Measurements from ENCODE around the gene SLC15A4.
A peak's percentile ranks its signal among the peaks of the same experiment; 100 is the strongest.

The SLC15A4 gene

DNA sequence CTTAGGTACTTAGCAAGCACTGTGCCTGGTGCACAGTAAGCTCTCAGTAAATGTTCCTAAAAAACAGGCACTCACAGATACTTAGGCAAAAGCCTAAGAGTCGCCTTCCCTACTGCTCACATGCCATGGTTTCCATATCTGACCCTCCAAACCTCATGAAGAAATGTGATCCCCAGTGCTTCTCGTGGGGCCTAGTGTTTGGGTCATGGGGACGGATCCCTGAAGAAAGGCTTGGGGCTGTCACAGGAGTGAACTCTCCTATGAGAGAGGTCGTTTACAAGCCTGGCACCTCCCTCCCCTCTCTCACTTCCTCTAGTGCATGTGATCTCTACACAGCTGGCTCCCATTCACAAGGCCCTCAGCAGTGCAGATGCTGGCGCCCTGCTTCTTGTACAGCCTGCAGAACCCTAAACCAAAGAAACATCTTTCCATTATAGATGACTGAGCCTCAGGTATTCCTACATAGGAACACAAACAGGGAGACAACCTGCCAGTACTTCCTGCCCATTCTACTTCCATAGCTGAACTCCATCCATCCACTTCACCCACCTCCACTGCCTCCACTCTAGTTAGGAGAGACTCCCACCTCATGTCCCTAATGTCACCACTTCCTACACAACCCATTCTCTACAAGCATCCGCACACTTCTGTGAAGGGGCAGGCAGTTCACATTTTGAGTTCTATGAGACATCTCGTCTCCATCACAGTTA lies 2.9 kb downstream of the SLC15A4 start:
- peaks cover 17% of the 10 kb centered on the region for H3K4me1 ChIP-seq (ENCODE audit: control insufficient read depth, insufficient read depth, low read length, poor library complexity, severe bottlenecking)
- H3K27ac ChIP-seq (ENCODE audit: low read depth, low read length, severe bottlenecking) = no peak overlapping the region
- H3K9me3 ChIP-seq (ENCODE audit: control insufficient read depth, low read length) = no peaks in the 10 kb centered on the region
- H3K36me3 ChIP-seq (ENCODE audit: control insufficient read depth, insufficient read depth, low read length) = peaks cover 13% of the 10 kb centered on the region
- no peak overlapping the region for H3K4me3 ChIP-seq (ENCODE audit: extremely low read depth, insufficient read depth, low read length, poor library complexity, severe bottlenecking)
- 74 to 87% methylated on average over 3 to 6 of the region's 7 CpGs for WGBS, 2 experiments (ENCODE audit: insufficient coverage in 2 of 2)

GRCh38 chr12:128820253-128820652 lies 3.5 kb downstream of the SLC15A4 start:
- peaks cover 17% of the 10 kb centered on the region for H3K4me1 ChIP-seq (ENCODE audit: control insufficient read depth, insufficient read depth, low read length, poor library complexity, severe bottlenecking)
- no peak overlapping the region for H3K4me3 ChIP-seq (ENCODE audit: extremely low read depth, insufficient read depth, low read length, poor library complexity, severe bottlenecking)
- peaks cover 15% of the 10 kb centered on the region for H3K36me3 ChIP-seq (ENCODE audit: control insufficient read depth, insufficient read depth, low read length)
- no peaks in the 10 kb centered on the region for H3K9me3 ChIP-seq (ENCODE audit: control insufficient read depth, low read length)
- H3K27ac ChIP-seq (ENCODE audit: low read depth, low read length, severe bottlenecking) = no peak overlapping the region
- 84 to 94% methylated on average over 6 of the region's 6 CpGs for WGBS, 2 experiments (ENCODE audit: insufficient coverage in 2 of 2)

DNA sequence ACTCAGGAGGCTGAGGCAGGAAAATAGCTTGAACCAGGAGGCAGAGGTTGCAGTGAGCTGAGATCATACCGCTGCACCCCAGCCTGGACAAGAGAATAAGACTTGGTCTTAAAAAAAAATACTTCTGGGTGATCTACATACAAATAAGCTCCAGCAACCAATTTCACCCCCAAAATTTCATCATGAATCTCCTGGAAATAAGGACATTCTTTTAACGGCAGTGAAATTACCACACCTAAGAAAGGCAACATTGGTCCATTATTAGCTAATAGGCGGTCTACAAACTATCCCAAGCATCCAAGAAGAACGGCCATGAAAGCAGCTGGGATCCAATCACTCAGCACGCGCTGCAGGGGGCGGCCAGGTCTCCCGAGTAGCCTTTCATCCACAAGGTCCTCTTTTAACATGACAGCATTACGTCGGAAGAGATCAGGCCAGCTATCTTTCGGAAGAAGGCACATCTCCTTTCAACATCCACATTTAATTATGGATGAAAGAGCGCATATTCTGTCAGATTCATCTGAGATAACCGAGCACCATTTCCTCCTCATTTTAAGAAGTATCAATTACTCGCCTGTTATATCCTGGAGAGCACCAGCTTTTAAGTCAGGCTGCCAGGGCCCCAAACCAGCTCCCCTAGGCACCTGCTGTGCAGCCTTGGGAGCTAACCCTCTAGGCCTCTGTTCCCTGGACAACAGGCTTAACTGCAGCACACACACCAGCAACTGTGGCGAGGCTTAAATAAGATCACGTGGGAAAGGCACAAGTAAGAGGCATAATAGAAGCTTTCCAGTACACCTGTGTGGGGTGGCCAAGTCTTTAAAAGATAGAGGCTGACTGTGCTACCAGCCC lies 4.2 kb downstream of the SLC15A4 start:
- H3K4me1 ChIP-seq (ENCODE audit: control insufficient read depth, insufficient read depth, low read length, poor library complexity, severe bottlenecking) = peaks cover 14% of the 10 kb centered on the region
- no peaks in the 10 kb centered on the region for H3K9me3 ChIP-seq (ENCODE audit: control insufficient read depth, low read length)
- no peak overlapping the region for H3K4me3 ChIP-seq (ENCODE audit: extremely low read depth, insufficient read depth, low read length, poor library complexity, severe bottlenecking)
- no peak overlapping the region for H3K27ac ChIP-seq (ENCODE audit: low read depth, low read length, severe bottlenecking)
- 77 to 80% methylated on average over 15 to 16 of the region's 16 CpGs for WGBS, 2 experiments (ENCODE audit: insufficient coverage in 2 of 2)
- H3K36me3 ChIP-seq (ENCODE audit: control insufficient read depth, insufficient read depth, low read length) = peaks cover 22% of the 10 kb centered on the region

DNA sequence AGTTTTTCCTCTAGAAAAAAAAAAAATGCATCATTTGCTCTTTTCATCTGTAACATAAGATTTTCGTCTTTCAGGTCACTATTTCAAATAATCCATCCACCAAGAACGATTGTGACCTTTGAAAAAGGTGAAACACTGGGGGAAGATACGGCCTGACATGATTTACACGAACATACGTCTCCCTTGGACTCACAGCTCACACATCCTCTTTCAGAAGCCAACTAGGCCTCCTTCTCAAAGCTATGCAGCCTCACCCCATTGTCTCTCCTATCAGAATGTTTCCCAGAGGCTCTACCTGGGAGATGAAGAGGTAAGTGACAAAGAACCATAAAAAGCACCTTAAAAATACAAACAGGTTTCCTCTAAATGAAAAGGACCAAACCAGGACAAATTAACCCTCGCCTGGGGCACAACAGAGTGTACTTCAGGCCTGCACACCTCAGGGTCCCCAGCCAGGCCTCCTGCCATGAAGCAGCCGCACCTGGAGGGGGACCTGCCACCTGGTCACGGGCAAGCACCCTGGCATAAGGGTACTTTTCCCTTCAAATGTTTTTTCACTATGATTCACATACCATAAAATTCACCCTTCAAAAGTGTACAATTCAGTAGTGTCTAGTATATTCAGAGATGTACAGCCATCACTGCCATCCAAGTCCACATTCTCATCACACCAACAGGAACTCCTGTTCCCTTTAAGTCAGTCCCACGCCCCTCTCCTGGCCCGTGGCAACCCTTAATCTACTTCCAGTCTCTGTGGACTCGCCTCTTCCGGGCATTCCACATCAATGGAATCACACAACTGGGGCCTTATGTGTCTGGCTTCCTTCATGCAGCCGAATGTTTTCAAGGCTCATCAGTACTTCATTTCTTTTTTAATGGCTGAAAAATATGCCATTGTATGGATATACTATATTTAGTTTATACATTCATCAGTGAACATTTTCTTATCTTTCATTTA lies 5.4 kb downstream of the SLC15A4 start:
- Histone ChIP-seq H3K9me3 (ENCODE audit: control insufficient read depth, low read length) (no peaks in the 10 kb centered on the region), H3K27ac (ENCODE audit: low read depth, low read length, severe bottlenecking) (peak overlapping the region; percentile 47), H3K36me3 (ENCODE audit: control insufficient read depth, insufficient read depth, low read length) (peaks cover 32% of the 10 kb centered on the region), H3K4me1 (ENCODE audit: control insufficient read depth, insufficient read depth, low read length, poor library complexity, severe bottlenecking) (peaks cover 13% of the 10 kb centered on the region), H3K4me3 (ENCODE audit: extremely low read depth, insufficient read depth, low read length, poor library complexity, severe bottlenecking) (no peak overlapping the region)
- WGBS, 2 experiments (ENCODE audit: insufficient coverage in 2 of 2) = 82 to 92% methylated on average over 5 to 12 of the region's 13 CpGs

GRCh38 chr12:128817111-128818015 lies 6.4 kb downstream of the SLC15A4 start:
- Histone ChIP-seq H3K4me1 (ENCODE audit: control insufficient read depth, insufficient read depth, low read length, poor library complexity, severe bottlenecking) (peaks cover 13% of the 10 kb centered on the region), H3K36me3 (ENCODE audit: control insufficient read depth, insufficient read depth, low read length) (peaks cover 42% of the 10 kb centered on the region), H3K27ac (ENCODE audit: low read depth, low read length, severe bottlenecking) (peak overlapping the region; percentile 47), H3K9me3 (ENCODE audit: control insufficient read depth, low read length) (no peaks in the 10 kb centered on the region), H3K4me3 (ENCODE audit: extremely low read depth, insufficient read depth, low read length, poor library complexity, severe bottlenecking) (no peak overlapping the region)
- WGBS, 2 experiments (ENCODE audit: insufficient coverage in 2 of 2) = 77 to 85% methylated on average over 6 of the region's 8 CpGs

DNA sequence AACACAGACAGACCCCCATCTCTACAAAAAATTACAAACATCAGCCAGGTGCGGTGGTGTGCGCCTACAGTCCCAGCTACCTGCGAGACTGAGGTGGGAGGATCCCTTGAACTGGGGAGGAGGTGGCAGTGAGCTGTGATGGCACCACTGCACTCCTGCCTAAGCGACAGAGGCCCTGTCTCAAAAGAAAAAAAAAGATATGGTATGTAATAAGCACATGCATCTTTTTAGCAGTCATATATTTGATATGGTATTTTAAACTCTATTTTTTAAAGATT lies 7.2 kb downstream of the SLC15A4 start:
- Histone ChIP-seq H3K4me1 (ENCODE audit: control insufficient read depth, insufficient read depth, low read length, poor library complexity, severe bottlenecking) (peaks cover 13% of the 10 kb centered on the region), H3K36me3 (ENCODE audit: control insufficient read depth, insufficient read depth, low read length) (peaks cover 37% of the 10 kb centered on the region), H3K4me3 (ENCODE audit: extremely low read depth, insufficient read depth, low read length, poor library complexity, severe bottlenecking) (no peak overlapping the region), H3K9me3 (ENCODE audit: control insufficient read depth, low read length) (no peaks in the 10 kb centered on the region), H3K27ac (ENCODE audit: low read depth, low read length, severe bottlenecking) (no peak overlapping the region)
- no CpG with 5 or more reads among the region's 4 CpGs for WGBS, 2 experiments (ENCODE audit: insufficient coverage in 2 of 2)

DNA sequence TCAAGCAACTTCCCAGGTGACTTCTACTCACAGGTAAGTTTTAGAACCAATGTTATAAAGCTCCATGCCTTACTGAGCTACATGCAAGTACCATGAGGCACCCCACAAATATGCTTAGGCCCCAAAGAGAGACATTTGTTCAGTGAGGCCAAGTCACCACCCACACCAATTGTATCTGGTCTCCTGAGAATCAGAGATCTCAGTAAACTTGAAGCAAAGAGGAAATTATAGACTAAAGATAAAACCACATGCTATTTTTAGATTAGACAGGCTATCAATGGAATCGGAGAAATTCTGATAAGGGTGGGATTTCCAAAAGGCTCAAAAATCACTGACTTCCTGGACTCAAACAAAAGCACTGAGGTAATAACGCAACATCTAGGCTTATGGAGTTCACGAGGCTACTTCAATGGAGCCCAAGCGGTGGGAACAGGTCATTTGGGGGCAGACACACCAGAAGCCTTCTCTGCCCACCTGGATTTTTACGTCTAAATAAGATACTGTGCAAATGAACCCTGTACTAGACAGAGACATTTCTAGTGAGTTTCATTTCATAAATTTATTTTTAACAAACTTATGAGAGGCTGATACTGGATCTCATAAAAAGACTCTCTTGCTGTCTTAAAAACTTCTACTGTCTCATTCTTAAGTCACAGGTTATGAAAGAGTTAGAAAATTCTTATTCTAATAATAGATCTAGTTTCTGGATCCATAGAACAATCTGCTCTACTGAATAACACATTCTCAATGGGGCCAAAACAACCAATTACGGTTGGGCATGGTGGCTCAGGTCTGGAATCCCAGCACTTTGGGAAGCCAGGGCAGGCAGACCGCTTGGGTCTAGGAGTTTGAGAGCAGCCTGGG lies 7.7 kb downstream of the SLC15A4 start:
- Histone ChIP-seq H3K4me3 (ENCODE audit: extremely low read depth, insufficient read depth, low read length, poor library complexity, severe bottlenecking) (no peak overlapping the region), H3K9me3 (ENCODE audit: control insufficient read depth, low read length) (no peaks in the 10 kb centered on the region), H3K27ac (ENCODE audit: low read depth, low read length, severe bottlenecking) (no peak overlapping the region), H3K4me1 (ENCODE audit: control insufficient read depth, insufficient read depth, low read length, poor library complexity, severe bottlenecking) (peaks cover 17% of the 10 kb centered on the region), H3K36me3 (ENCODE audit: control insufficient read depth, insufficient read depth, low read length) (peaks cover 35% of the 10 kb centered on the region)
- 88 to 94% methylated on average over 5 of the region's 7 CpGs for WGBS, 2 experiments (ENCODE audit: insufficient coverage in 2 of 2)

DNA sequence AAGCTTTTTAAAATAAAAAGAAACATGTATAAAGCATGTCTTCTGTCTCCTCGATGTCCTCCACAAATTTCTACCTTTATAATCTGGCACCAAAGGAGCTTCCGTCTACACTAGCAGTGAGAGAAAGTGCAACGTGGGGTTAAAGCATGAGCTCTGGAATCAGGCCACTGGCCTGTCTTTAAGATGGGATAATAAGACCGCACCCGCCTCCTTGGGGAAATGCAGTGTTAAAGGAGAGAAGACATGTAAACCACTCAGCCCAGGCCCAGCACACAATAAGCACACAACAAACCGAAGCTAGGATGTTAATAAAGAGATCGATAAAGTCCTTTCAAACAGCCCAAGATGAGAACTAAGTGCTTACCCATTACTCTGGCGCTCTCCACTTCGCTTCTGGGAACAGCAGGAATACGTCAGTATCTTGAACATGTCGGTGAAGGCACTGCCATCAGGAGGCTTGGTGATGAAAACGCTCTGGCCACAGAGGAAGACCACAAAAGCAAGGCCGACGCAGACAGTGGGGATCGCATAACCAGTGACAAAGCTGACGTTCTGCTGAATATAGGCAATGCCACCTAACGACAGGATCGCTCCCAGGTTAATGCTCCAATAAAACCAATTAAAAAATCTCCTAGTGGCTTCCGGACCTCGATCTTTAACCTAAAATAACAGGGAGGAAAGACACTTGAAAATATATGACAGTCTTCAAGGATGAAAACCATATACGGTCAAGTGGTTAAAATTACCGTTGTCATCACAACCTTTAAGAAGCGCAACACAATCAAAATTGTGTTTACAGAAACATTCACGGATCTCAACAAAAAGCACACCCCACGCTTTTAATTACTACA lies 9.1 kb downstream of the SLC15A4 start:
- H3K27ac ChIP-seq (ENCODE audit: low read depth, low read length, severe bottlenecking) = no peak overlapping the region
- no peaks in the 10 kb centered on the region for H3K9me3 ChIP-seq (ENCODE audit: control insufficient read depth, low read length)
- peaks cover 25% of the 10 kb centered on the region for H3K4me1 ChIP-seq (ENCODE audit: control insufficient read depth, insufficient read depth, low read length, poor library complexity, severe bottlenecking)
- 93 to 94% methylated on average over 16 to 21 of the region's 25 CpGs for WGBS, 2 experiments (ENCODE audit: insufficient coverage in 2 of 2)
- H3K4me3 ChIP-seq (ENCODE audit: extremely low read depth, insufficient read depth, low read length, poor library complexity, severe bottlenecking) = no peak overlapping the region
- peaks cover 36% of the 10 kb centered on the region for H3K36me3 ChIP-seq (ENCODE audit: control insufficient read depth, insufficient read depth, low read length)

DNA sequence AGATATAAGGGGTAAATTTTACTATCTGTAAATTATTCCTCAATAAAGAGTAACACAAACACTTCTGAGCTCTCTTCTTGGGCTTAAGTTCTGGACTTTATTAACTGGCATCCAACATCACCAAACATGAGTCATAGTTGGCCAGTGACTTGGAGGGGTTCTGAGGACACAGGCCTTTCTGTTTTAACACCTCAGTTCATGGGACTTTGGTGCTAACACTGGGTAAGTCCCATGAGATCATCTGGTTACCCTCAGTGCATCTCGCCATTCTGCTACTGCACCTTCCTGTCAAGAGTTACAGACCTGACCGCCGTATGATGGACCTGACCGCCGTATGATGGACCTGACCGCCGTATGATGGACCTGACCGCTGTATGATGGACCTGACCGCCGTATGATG lies 9.9 kb downstream of the SLC15A4 start:
- Histone ChIP-seq H3K9me3 (ENCODE audit: control insufficient read depth, low read length) (no peaks in the 10 kb centered on the region), H3K4me3 (ENCODE audit: extremely low read depth, insufficient read depth, low read length, poor library complexity, severe bottlenecking) (no peak overlapping the region), H3K4me1 (ENCODE audit: control insufficient read depth, insufficient read depth, low read length, poor library complexity, severe bottlenecking) (peaks cover 25% of the 10 kb centered on the region), H3K27ac (ENCODE audit: low read depth, low read length, severe bottlenecking) (no peak overlapping the region), H3K36me3 (ENCODE audit: control insufficient read depth, insufficient read depth, low read length) (peaks cover 43% of the 10 kb centered on the region)
- WGBS, 2 experiments (ENCODE audit: insufficient coverage in 2 of 2) = 77 to 78% methylated on average over 10 of the region's 10 CpGs
